ENCODE results near the gene NCOR2. TPM values are rescaled to one million over a fixed set of nuclear protein-coding genes. Genes with fewer than 3 reads are reported as not detected.

Gene NCOR2
- total RNA-seq, 1 experiment from 2014 or later: 325 TPM

GRCh38 chr12:124547626-124548025 is 19.8 kb downstream of the NCOR2 start:
- H3K4me3 Mint-ChIP-seq (ENCODE audit: low read depth, unreplicated experiment): no peak overlapping the region
- intact Hi-C loops (cut with micrococcal nuclease; ENCODE audit: unreplicated experiment): no loop called here
- peaks cover 37% of the 10 kb centered on the region for H3K4me1 Mint-ChIP-seq (ENCODE audit: low read depth, unreplicated experiment)
- CTCF ChIA-PET: no interaction called here
- no peak for DNase-seq
- BruUV-seq (replicated peaks): no TSS peak
- no peak overlapping the region for H3K27ac Mint-ChIP-seq (ENCODE audit: unreplicated experiment)
- TF ChIP-seq, protein P1, sequence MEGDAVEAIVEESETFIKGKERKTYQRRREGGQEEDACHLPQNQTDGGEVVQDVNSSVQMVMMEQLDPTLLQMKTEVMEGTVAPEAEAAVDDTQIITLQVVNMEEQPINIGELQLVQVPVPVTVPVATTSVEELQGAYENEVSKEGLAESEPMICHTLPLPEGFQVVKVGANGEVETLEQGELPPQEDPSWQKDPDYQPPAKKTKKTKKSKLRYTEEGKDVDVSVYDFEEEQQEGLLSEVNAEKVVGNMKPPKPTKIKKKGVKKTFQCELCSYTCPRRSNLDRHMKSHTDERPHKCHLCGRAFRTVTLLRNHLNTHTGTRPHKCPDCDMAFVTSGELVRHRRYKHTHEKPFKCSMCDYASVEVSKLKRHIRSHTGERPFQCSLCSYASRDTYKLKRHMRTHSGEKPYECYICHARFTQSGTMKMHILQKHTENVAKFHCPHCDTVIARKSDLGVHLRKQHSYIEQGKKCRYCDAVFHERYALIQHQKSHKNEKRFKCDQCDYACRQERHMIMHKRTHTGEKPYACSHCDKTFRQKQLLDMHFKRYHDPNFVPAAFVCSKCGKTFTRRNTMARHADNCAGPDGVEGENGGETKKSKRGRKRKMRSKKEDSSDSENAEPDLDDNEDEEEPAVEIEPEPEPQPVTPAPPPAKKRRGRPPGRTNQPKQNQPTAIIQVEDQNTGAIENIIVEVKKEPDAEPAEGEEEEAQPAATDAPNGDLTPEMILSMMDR (IDR thresholded peaks at IDR 0.05; ENCODE audit: unreplicated experiment): no peak
- no peaks in the 10 kb centered on the region for H3K9me3 Mint-ChIP-seq (ENCODE audit: low read depth, unreplicated experiment)
- no peaks in the 10 kb centered on the region for H3K27me3 Mint-ChIP-seq (ENCODE audit: unreplicated experiment)
- peaks cover 26% of the 10 kb centered on the region for H3K36me3 Mint-ChIP-seq (ENCODE audit: insufficient read depth, unreplicated experiment)

GRCh38 chr12:124545508-124546418 is 21.6 kb downstream of the NCOR2 start:
- CTCF ChIA-PET: no interaction called here
- BruUV-seq (replicated peaks): no TSS peak
- no peak overlapping the region for H3K4me3 Mint-ChIP-seq (ENCODE audit: low read depth, unreplicated experiment)
- H3K36me3 Mint-ChIP-seq (ENCODE audit: insufficient read depth, unreplicated experiment): peaks cover 12% of the 10 kb centered on the region
- no peak overlapping the region for H3K27ac Mint-ChIP-seq (ENCODE audit: unreplicated experiment)
- no peak for DNase-seq
- no peaks in the 10 kb centered on the region for H3K9me3 Mint-ChIP-seq (ENCODE audit: low read depth, unreplicated experiment)
- intact Hi-C loops (cut with micrococcal nuclease; ENCODE audit: unreplicated experiment): no loop called here
- TF ChIP-seq, protein P1 (IDR thresholded peaks at IDR 0.05; ENCODE audit: unreplicated experiment): no peak
- no peaks in the 10 kb centered on the region for H3K27me3 Mint-ChIP-seq (ENCODE audit: unreplicated experiment)
- peaks cover 18% of the 10 kb centered on the region for H3K4me1 Mint-ChIP-seq (ENCODE audit: low read depth, unreplicated experiment)

DNA sequence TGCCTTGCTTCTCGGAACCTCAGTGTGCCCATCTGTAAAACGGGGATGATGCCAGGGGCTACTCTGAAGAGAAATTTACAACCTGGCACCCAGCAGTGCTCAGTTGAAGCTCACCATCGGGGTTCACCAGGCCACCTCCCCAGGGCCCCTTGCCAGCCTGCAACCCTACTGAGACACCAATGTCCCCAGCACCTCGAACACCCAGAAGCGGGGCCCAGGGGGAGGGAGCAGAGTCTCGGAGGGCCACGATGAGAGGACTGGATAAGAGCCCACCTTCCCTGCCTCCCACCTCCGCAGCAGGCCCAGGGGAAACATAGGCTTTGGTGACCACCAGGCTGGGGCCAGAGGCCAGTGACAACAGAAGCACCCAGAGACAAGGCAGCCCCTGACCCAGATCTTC is 22.4 kb downstream of the NCOR2 start:
- H3K4me1 Mint-ChIP-seq (ENCODE audit: low read depth, unreplicated experiment): peaks cover 13% of the 10 kb centered on the region
- no peaks in the 10 kb centered on the region for H3K27me3 Mint-ChIP-seq (ENCODE audit: unreplicated experiment)
- H3K9me3 Mint-ChIP-seq (ENCODE audit: low read depth, unreplicated experiment): no peaks in the 10 kb centered on the region
- no peak for DNase-seq
- no peak overlapping the region for H3K4me3 Mint-ChIP-seq (ENCODE audit: low read depth, unreplicated experiment)
- BruUV-seq (replicated peaks): no TSS peak
- intact Hi-C loops (cut with micrococcal nuclease; ENCODE audit: unreplicated experiment): no loop called here
- H3K27ac Mint-ChIP-seq (ENCODE audit: unreplicated experiment): no peak overlapping the region
- CTCF ChIA-PET: no interaction called here
- TF ChIP-seq, protein P1 (IDR thresholded peaks at IDR 0.05; ENCODE audit: unreplicated experiment): no peak
- H3K36me3 Mint-ChIP-seq (ENCODE audit: insufficient read depth, unreplicated experiment): peaks cover 12% of the 10 kb centered on the region

- Mint-ChIP-seq H3K4me1 (ENCODE audit: low read depth, unreplicated experiment) (peaks cover 17% of the 10 kb centered on the region), H3K36me3 (ENCODE audit: insufficient read depth, unreplicated experiment) (peaks cover 12% of the 10 kb centered on the region), H3K4me3 (ENCODE audit: low read depth, unreplicated experiment) (no peak overlapping the region), H3K27me3 (ENCODE audit: unreplicated experiment) (no peaks in the 10 kb centered on the region), H3K27ac (ENCODE audit: unreplicated experiment) (no peak overlapping the region), H3K9me3 (ENCODE audit: low read depth, unreplicated experiment) (no peaks in the 10 kb centered on the region)
- no TSS peak for BruUV-seq (replicated peaks)
- CTCF ChIA-PET: no interaction called here
- DNase-seq: no peak
- TF ChIP-seq, protein P1 (IDR thresholded peaks at IDR 0.05; ENCODE audit: unreplicated experiment): no peak
- intact Hi-C loops (cut with micrococcal nuclease; ENCODE audit: unreplicated experiment): no loop called here
Measured at GRCh38 chr12:124544311-124544970, 23.0 kb downstream of the NCOR2 start.

Measured in Calu3 (cell line).